Activated T-cell treated with anti-CD3 and anti-CD28 coated beads, Interleukin-2, amount 50 U/mL, for 4 hours (primary cell): ENCODE measurements around the gene CTBP1. TPM values are rescaled to one million over a fixed set of nuclear protein-coding genes. Genes with fewer than 3 reads are reported as not detected.
A peak's percentile ranks its signal among the peaks of the same experiment; 100 is the strongest.

Source experiments
- ATAC-seq, 2 donors: fragments of 200-7000 bp; cut with Tn5 transposase; one replicate each; pipeline ENCODE4 v1.10.0; 2021
- DNase-seq: peaks from one replicate; pipeline ENCODE4 v3.0.0-alpha.2; 2020
- H3K27me3 Mint-ChIP-seq: one replicate; pipeline ENCODE4 v1.8.0; 2021; ENCODE audit warnings: low read depth, mixed read lengths
- H3K36me3 Mint-ChIP-seq: one replicate; pipeline ENCODE4 v1.8.0; 2022; ENCODE audit warnings: mixed read lengths; ENCODE audit not compliant: insufficient read depth
- H3K4me1 Mint-ChIP-seq: one replicate; pipeline ENCODE4 v1.8.0; 2021; ENCODE audit warnings: low read depth, mixed read lengths
- H3K4me3 Mint-ChIP-seq: one replicate; pipeline ENCODE4 v1.8.0; 2021; ENCODE audit warnings: mild to moderate bottlenecking, moderate library complexity, mixed read lengths
- H3K9me3 Mint-ChIP-seq: one replicate; pipeline ENCODE4 v1.8.0; 2021; ENCODE audit warnings: mixed read lengths
- total RNA-seq, 3 donors: library from RNA; stranded (reverse); gene quantifications; one replicate each; pipeline ENCODE4 v1.2.1, GENCODE V29; 2021

CTBP1 gene
- total RNA-seq, 3 donors from 2014 or later, result 166 to 186 (median 177) TPM

GRCh38 chr4:1222036-1222789, 26.7 kb downstream of the CTBP1 start:
- peaks cover 42% of the 10 kb centered on the region for H3K36me3 Mint-ChIP-seq
- DNase-seq (no peak), ATAC-seq (peak in 1 of 2 donors; percentile 15)
- no peaks in the 10 kb centered on the region for H3K9me3 Mint-ChIP-seq
- H3K27me3 Mint-ChIP-seq, result no peaks in the 10 kb centered on the region
- no peak overlapping the region for H3K4me3 Mint-ChIP-seq
- H3K4me1 Mint-ChIP-seq, result peaks cover 24% of the 10 kb centered on the region

DNA sequence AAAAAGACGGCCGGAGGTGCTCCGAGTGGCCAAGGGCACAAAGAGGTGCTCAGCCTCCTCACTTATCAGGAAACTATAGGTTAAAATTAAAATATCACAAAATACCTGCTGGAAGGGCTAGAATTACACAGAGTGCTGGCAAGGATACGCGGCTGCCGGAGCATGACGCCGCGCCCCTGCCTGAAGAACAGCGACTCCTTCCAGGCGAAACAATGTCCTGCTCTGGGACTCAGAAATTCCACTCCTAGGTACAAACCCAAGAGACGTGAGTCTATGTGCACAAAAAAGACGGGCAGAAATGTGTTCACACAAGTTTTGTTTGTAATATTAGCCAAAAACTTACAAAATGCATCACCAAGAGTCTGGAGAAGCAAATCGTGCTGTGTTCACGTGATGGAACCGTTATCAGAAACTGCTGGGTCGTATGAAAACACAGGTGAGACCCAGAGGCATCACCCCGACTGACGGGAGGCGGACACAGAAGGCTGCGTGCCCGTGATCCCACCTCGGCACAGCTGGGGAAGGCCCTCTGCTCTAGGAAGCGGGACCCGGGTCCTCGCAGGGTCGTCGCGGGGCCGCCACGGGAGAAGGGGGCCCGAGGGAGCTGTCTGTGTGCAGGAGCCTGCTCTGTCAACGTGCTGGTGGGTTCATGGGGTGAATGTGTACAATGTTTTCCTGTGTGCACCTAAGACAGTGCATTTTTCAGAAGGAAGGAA, 27.6 kb downstream of the CTBP1 start:
- Mint-ChIP-seq H3K27me3 (no peaks in the 10 kb centered on the region), H3K9me3 (no peaks in the 10 kb centered on the region), H3K4me3 (no peak overlapping the region), H3K4me1 (peaks cover 33% of the 10 kb centered on the region), H3K36me3 (peaks cover 36% of the 10 kb centered on the region)
- ATAC-seq (no peak), DNase-seq (no peak)

DNA sequence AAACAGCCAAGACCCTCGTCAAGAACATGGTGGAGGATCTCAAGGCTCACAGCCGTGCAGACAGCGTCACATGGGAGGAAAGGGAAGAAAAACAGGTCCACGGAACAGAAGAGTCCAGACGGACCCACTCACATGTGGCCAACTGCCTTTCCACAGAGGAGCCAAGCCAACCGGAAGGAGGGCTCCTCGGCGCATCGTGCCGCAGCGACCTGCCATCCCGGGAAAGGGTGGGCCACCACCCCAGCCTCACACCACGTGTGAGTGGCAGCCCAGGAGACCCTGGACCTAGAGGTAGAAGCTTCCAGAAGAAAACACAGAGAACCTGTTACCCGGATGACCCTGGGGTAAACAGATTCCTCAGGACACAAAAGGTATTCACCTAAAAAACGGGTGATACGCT, 28.4 kb downstream of the CTBP1 start:
- Mint-ChIP-seq H3K36me3 (peaks cover 36% of the 10 kb centered on the region), H3K4me3 (no peak overlapping the region), H3K27me3 (no peaks in the 10 kb centered on the region), H3K9me3 (no peaks in the 10 kb centered on the region), H3K4me1 (peaks cover 38% of the 10 kb centered on the region)
- no peak for DNase-seq
- no peak for ATAC-seq

DNA sequence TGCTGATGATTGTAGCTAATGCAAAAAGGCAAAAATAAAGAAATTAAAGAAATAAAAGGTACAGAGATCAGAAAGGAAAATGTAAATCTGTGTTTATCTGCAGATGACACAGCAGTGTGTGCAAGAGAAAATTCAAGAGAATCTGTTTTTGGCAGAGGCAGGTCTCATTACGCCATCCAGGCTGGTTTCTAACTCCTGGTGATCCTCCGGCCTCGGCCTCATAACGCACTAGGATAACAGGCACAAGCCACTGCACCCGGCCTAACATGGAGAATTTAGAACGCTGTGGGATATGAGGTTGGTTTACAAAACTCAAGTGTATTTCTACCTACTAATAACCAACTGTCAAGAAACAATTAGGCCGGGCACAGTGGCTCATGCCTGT, 29.4 kb downstream of the CTBP1 start:
- Mint-ChIP-seq H3K27me3 (no peaks in the 10 kb centered on the region), H3K9me3 (no peaks in the 10 kb centered on the region), H3K36me3 (peaks cover 31% of the 10 kb centered on the region), H3K4me3 (no peak overlapping the region), H3K4me1 (peaks cover 38% of the 10 kb centered on the region)
- no peak for DNase-seq
- ATAC-seq, result no peak

DNA sequence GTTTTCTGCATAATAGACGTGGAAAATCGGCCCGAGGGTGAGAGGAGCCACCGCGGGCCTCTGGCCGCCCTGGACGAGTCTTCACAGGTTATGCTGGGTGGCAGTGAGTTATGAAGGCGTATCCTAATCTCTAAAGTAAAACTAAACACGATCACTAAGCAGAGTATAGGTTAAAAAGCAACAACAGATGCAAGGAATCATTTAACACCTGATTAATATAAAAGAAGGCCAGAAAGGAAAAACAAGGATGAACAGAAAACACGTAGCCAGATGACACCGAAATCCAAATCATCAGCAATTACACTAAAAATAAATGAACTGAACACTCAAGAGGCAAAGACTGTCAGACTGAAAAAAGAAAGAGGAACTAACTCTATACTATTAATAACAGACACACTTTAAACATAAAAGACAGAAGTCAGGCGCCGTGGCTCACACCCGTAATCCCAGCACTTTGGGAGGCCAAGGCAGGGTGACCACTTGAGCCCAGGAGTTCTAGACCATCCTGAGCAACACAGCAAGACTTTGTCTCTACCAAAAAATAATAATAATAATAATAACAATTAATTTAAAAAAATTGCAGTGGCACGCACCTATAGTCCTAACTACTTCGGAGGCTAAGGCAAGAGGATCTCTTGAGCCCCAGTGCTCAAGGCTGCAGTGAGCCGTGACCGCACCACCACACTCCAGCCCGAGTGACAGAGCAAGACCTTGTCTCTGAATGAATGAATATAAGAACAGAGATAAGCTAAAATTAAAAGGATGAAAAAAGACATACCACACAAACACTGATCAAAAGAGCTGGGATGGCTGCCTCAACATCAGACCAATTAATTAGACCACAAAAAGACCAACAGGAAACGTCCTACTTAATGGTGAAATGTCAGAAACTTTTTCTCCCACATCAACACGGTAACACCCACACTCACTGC, 30.0 kb downstream of the CTBP1 start:
- Mint-ChIP-seq H3K36me3 (peaks cover 25% of the 10 kb centered on the region), H3K4me3 (no peak overlapping the region), H3K4me1 (peaks cover 38% of the 10 kb centered on the region), H3K27me3 (no peaks in the 10 kb centered on the region), H3K9me3 (no peaks in the 10 kb centered on the region)
- ATAC-seq (no peak), DNase-seq (no peak)

DNA sequence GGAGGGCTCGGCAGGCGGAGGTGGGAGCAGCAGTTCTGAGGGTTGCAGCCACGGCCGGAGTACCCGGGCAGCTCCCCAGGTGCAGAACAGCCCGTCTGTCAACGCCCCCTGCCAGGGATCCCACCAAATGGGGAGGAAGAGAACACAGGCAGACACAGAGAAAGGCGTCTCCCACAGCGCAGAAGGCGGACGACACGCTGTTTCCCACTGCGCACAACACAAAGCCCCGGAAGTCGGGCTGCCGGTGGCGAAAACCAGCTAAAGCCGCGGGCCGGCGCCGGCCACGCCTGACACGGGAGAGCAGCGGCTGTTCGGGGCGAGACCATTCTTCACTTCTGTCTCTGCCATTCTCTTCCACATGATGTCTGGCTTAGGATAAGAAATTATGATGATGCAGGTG, 31.6 kb downstream of the CTBP1 start:
- Mint-ChIP-seq H3K9me3 (no peaks in the 10 kb centered on the region), H3K27me3 (no peaks in the 10 kb centered on the region), H3K4me1 (peaks cover 38% of the 10 kb centered on the region), H3K4me3 (peak overlapping the region; percentile 54), H3K36me3 (peaks cover 25% of the 10 kb centered on the region)
- ATAC-seq (no peak), DNase-seq (no peak)

DNA sequence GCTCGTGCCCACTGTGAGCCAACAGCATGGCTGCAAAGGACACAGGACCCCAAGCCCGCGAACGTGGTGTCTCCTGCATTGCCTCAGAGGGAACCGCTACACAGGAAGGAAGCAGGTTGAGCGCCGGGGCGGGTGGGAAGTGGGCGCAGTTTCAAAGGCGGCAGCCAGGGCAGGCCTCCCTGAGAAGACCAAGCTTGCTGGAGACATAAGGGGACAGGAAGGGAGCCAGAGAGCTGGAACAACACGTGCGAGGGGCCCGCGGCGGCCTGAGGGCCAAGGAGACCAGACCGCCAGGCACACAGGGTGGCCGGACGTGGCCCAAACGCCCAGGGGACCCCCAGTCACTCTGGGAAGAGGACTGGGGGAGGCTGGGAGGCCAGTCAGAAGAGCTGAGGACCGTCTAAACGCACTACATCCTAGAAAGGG, 32.0 kb downstream of the CTBP1 start:
- Mint-ChIP-seq H3K27me3 (no peaks in the 10 kb centered on the region), H3K9me3 (no peaks in the 10 kb centered on the region), H3K4me1 (peaks cover 38% of the 10 kb centered on the region), H3K4me3 (peak overlapping the region; percentile 54), H3K36me3 (peaks cover 26% of the 10 kb centered on the region)
- ATAC-seq (peak; percentile 89 to 93), DNase-seq (peak; percentile 47)

DNA sequence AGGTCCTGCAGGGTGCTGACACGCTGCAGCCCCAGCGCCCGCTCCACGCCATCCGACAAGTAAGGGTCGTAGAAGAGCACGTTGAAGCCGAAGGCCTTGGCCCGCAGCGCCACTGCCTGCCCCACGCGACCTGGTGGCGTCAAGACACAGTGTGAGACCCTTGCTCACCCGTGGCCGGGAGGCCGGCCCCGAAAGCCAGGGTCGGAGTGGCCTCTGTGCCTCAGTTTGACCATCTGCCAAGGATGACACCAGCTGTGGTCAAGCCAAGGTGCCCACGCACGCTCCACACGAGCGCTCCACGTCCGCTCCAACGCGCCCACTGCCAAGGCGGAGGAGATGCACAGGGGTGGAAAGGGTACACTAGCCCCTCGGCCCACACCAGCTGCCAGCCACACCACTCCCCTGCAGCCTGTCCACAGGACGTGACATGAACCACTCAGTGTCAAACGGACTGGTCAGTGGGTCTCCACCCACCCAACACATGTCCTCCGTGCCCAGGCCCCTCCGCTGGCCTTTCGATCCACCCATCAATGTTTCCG, 32.8 kb downstream of the CTBP1 start:
- ATAC-seq (no peak), DNase-seq (no peak)
- Mint-ChIP-seq H3K4me1 (peaks cover 36% of the 10 kb centered on the region), H3K9me3 (no peaks in the 10 kb centered on the region), H3K36me3 (peaks cover 22% of the 10 kb centered on the region), H3K27me3 (no peaks in the 10 kb centered on the region), H3K4me3 (peak overlapping the region; percentile 54)

DNA sequence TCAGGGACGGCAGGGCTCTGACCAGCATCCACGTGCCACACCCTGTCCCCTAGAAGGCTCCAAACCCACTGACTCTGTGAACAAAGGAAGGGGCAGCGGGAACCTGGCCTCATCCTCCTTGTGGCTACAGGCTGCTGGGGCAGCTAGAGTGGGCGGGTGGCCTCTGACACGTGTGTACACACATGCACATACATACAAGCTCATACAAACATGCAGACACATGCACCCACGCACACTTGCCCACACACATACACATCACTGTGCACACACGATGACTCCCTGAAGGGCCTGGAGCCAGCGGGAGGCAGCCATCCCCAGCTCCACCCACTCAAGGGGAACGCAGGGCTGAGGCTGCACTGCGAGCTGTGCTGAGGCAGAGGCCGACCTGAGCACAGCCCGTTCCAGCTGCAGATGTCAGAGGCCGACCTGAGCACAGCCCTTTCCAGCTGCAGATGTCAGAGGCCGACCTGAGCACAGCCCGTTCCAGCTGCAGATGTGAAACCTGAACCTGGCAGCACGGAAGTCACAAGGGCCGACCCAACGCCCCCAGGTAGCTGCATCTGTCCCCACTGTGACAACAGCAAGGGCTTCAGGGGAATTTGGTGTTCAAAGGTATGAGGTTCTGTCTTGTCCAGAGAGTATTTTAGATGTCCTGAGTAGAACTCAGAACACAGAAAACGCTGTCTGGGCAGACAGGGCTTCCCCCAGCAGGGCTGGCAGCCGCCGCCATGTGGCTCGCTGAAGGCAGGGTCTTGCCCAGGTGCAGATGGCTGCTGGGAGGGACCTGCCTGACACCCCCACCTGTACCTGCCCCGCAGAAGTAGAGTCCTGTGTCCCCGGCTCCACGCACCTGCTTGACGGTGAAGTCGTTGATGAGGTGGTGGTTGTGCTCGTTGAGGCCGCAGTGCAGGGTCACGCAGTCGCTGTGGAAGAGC, 33.5 kb downstream of the CTBP1 start:
- Mint-ChIP-seq H3K27me3 (no peaks in the 10 kb centered on the region), H3K4me3 (no peak overlapping the region), H3K4me1 (peaks cover 36% of the 10 kb centered on the region), H3K9me3 (no peaks in the 10 kb centered on the region), H3K36me3 (peaks cover 20% of the 10 kb centered on the region)
- DNase-seq (no peak), ATAC-seq (no peak)

DNA sequence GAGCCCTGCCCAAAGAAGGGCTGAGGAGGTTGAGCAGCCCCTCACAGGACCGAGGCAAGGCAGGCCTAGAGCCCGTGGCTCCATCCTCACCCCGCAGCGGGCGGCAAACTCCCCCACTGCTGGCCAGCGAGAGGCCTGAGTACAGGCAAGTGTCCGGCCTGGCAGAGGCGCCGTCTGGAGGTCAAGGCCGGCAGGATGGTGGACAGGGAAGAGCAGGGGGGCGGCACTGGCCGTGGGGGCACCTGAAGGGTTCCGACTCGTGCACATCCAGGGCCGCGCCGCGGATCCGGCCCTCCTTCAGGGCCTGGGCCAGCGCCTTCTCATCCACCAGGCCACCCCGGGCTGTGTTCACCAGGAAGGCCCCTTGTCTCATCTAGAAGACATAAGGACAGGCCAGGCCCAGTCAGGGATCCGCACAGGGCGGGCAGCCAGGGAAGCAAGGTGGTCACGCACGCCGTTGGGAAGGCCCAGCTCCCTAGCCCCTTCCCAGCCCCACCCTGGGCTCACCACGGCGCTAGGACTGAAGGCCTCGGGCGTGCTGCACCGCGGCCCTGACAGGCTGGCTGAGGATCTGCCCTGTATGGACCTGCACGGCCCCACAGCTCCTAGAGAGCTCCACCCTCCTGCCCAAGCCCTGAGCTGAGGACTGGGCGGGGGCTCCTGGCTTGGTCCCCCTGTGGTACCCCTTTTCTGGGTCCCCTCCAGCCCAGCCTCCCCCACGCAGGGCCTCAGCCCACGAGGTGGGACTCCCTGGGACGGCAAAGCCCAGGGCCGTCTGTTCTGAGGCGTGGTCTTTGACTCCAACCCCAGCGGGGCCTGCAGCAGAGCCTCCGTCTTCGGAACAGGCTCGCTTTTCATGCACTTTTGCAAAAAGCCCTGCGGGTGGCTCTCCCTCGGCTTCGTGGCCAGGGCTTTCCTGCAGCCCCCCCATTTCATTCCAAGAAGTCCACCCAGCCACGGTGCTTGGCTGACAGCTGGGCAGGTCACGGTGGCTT, 34.5 kb downstream of the CTBP1 start:
- ATAC-seq (no peak), DNase-seq (no peak)
- Mint-ChIP-seq H3K36me3 (peaks cover 16% of the 10 kb centered on the region), H3K9me3 (no peaks in the 10 kb centered on the region), H3K4me3 (no peak overlapping the region), H3K27me3 (no peaks in the 10 kb centered on the region), H3K4me1 (peaks cover 32% of the 10 kb centered on the region)

DNA sequence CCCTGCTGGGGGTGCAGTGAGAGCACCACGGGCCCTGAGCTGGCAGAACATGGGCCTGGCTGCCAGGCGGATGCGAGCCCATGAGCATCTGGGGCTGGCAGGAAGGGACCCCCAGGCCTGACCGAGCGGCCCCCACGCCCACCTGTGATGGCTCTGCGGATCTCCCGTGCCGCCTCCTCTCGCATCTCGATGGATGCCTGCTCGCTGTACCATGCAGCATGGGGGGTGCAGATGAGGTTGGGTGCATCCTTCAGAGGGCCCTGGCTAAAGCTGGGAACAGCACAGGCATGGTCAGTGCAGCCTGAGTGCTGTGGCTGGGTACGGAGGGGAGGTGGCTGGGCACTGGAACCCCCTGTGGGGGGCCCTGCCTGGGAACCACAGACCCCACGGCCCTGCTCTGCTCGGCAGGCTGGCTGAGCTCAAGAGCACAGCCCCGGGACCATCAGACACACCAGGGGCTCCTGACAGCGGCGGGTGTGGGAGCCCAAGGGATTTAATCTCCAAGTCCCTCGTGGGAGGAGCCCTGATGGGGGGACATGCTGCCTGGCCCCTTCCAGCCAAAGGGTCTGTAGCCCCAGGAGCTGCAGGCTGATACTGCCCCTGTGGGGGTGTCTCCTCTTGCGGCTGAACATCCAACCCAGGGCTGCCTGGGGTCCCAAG, 35.5 kb downstream of the CTBP1 start:
- Mint-ChIP-seq H3K36me3 (peaks cover 8% of the 10 kb centered on the region), H3K27me3 (no peaks in the 10 kb centered on the region), H3K4me3 (no peak overlapping the region), H3K9me3 (no peaks in the 10 kb centered on the region), H3K4me1 (peaks cover 26% of the 10 kb centered on the region)
- DNase-seq, result no peak
- no peak for ATAC-seq
